Camera-type eye (tissue), 1 donor: ENCODE data around the gene FCGR3A. TPM values are rescaled to one million over a fixed set of nuclear protein-coding genes. Genes with fewer than 3 reads are reported as not detected.

ENCODE experiments used
- total RNA-seq: library from RNA; depleted of rRNA; stranded (reverse); fragments of >200 nt; gene quantifications from one replicate; pipeline ENCODE4 v1.2.3, GENCODE V29; 2014

Gene FCGR3A
- 2.9 TPM for total RNA-seq

DNA sequence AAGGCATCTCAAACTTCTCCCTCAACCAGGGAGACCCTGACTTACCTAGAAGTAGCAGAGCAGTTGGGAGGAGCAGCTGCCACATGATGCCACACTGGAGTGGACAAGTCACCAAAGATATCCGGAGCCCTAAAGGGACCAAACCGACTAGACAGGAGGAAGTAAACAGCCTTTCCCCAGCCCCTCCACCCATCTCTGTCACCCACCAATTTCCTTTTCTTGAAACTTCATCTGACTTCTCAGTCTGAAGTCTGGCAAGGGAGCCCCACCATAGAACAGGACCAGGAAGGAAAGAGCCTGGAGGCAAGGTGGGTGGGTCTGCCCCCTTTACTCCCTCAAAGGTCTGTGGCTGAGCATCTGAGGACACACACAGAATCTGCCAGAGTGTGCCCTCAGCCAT lies at the start of gene FCGR3A:
FCGR3A (minus strand) TSS at position 167 of the 400 bp plus-strand sequence; CDS start at position 85, 82 bp downstream.

DNA sequence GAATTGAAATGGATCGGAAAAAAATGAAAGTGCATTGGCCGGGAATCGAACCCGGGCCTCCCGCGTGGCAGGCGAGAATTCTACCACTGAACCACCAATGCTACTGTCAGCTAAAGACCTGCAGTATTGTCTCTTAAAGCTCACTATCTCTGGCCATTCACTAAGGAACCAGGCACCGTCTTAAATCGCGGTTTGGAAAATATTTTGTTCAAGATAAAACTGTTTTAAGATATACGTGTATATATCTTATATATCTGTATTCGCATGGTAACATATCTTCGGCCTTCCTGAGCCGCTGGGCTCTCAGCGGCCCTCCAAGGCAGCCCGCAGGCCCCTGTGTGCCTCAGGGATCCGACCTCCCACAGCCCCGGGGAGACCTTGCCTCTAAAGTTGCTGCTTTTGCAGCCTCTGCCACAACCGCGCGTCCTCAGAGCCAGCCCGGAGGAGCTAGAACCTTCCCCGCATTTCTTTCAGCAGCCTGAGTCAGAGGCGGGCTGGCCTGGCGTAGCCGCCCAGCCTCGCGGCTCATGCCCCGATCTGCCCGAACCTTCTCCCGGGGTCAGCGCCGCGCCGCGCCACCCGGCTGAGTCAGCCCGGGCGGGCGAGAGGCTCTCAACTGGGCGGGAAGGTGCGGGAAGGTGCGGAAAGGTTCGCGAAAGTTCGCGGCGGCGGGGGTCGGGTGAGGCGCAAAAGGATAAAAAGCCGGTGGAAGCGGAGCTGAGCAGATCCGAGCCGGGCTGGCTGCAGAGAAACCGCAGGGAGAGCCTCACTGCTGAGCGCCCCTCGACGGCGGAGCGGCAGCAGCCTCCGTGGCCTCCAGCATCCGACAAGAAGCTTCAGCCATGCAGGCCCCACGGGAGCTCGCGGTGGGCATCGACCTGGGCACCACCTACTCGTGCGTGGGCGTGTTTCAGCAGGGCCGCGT lies 25.5 kb downstream of the FCGR3A start, which contains the start of gene HSPA6:
HSPA6 (plus strand) TSS at position 724 of the 925 bp plus-strand sequence; CDS start at position 843, 119 bp downstream.

Other genes with a start within 250 kb of the FCGR3A start
- gene MPZ, start 239.8 kb downstream of the FCGR3A start, total RNA-seq, result 19.4 TPM
- gene SDHC, start 235.4 kb downstream of the FCGR3A start, total RNA-seq, result 63.4 TPM
- gene CFAP126, start 181.9 kb downstream of the FCGR3A start, total RNA-seq, result not detected
- 10.1 TPM for gene FCGR2A, start 44.4 kb downstream of the FCGR3A start, total RNA-seq
- 105 TPM for gene HSPA6, start 25.3 kb downstream of the FCGR3A start, total RNA-seq
- gene FCGR3B, start 81.4 kb upstream of the FCGR3A start, total RNA-seq, result 0.99 TPM
- gene FCGR2B, start 113.3 kb upstream of the FCGR3A start, total RNA-seq, result 1.9 TPM
- gene FCRLA, start 157.4 kb upstream of the FCGR3A start, total RNA-seq, result not detected
- gene FCRLB, start 171.7 kb upstream of the FCGR3A start, total RNA-seq, result 0.88 TPM
- 71.5 TPM for gene DUSP12, start 200.0 kb upstream of the FCGR3A start, total RNA-seq
- 43.7 TPM for gene ATF6, start 216.5 kb upstream of the FCGR3A start, total RNA-seq